Liver (tissue), 9 donors: Measurements from ENCODE around the gene SORBS2. TPM values are rescaled to one million over a fixed set of nuclear protein-coding genes. Genes with fewer than 3 reads are reported as not detected.

ENCODE experiments used
- DNase-seq: peaks from one replicate; pipeline ENCODE4 v3.0.0-alpha.2; 2017; ENCODE audit warnings: low spot score
- H3K27ac ChIP-seq, 2 donors: one replicate each; pipeline ENCODE4 v1.7.0; 2013; ENCODE audit warnings: inconsistent platforms in 2 of 2, low read length in 2 of 2, control low read depth in 1 of 2, low read depth in 1 of 2, mild to moderate bottlenecking in 1 of 2
- H3K27me3 ChIP-seq, 4 donors: one replicate each; pipeline versions ENCODE4 v1.6.1 to v1.7.0; 2013; ENCODE audit warnings: low read length in 3 of 4, inconsistent platforms in 1 of 4, mild to moderate bottlenecking in 1 of 4, moderate library complexity in 1 of 4; ENCODE audit not compliant: control insufficient read depth in 4 of 4, insufficient read depth in 4 of 4
- H3K36me3 ChIP-seq, 4 donors: one replicate each; pipeline versions ENCODE4 v1.6.1 to v1.7.0; 2013; ENCODE audit warnings: low read length in 3 of 4, mild to moderate bottlenecking in 3 of 4, low read depth in 1 of 4, moderate library complexity in 1 of 4; ENCODE audit not compliant: control insufficient read depth in 4 of 4, insufficient read depth in 3 of 4
- H3K4me1 ChIP-seq, 4 donors: one replicate each; pipeline versions ENCODE4 v1.6.1 to v1.7.0; 2013; ENCODE audit warnings: low read length in 3 of 4, mild to moderate bottlenecking in 3 of 4, moderate library complexity in 1 of 4; ENCODE audit not compliant: control insufficient read depth in 4 of 4, insufficient read depth in 4 of 4
- H3K4me3 ChIP-seq, 3 donors: one replicate each; pipeline versions ENCODE4 v1.6.1 to v1.7.0; 2013; ENCODE audit warnings: low read length in 3 of 3, control low read depth in 1 of 3, low read depth in 1 of 3, mild to moderate bottlenecking in 1 of 3
- H3K9ac ChIP-seq, 2 donors: one replicate each; pipeline ENCODE4 v1.7.0; 2013; ENCODE audit warnings: low read length in 2 of 2, mild to moderate bottlenecking in 2 of 2, moderate library complexity in 2 of 2, control low read depth in 1 of 2, low read depth in 1 of 2
- H3K9me3 ChIP-seq, 4 donors: one replicate each; pipeline versions ENCODE4 v1.6.1 to v1.7.0; 2013; ENCODE audit warnings: low read length in 3 of 4; ENCODE audit not compliant: control insufficient read depth in 4 of 4
- ATF3 ChIP-seq: IDR thresholded peaks from 2 replicates; pipeline ENCODE4 v1.6.1; 2016; ENCODE audit warnings: antibody characterized with exemption
- CTCF ChIP-seq: fragments of 150-350 bp; IDR thresholded peaks from 2 replicates; pipeline ENCODE4 v1.5.1; 2017; ENCODE audit warnings: improper control_type of control experiment, low read depth, low read length; ENCODE audit not compliant: missing input control
- EGR1 ChIP-seq, 2 donors: IDR thresholded peaks; 2 replicates each; pipeline ENCODE4 v1.6.1; 2016 to 2018; ENCODE audit warnings: antibody characterized with exemption in 2 of 2, low read depth in 2 of 2
- HNF4A ChIP-seq, 2 donors: conservative IDR thresholded peaks; 2 replicates each; pipeline ENCODE4 v1.6.1; 2016; ENCODE audit warnings: antibody characterized with exemption in 2 of 2, mild to moderate bottlenecking in 2 of 2
- HNF4G ChIP-seq: IDR thresholded peaks from 2 replicates; pipeline ENCODE4 v1.6.1; 2016; ENCODE audit warnings: antibody characterized with exemption
- NR2F2 ChIP-seq: IDR thresholded peaks from 2 replicates; pipeline ENCODE4 v1.6.1; 2016; ENCODE audit warnings: antibody characterized with exemption
- REST ChIP-seq: IDR thresholded peaks from 2 replicates; pipeline ENCODE4 v1.6.1; 2016; ENCODE audit warnings: antibody characterized with exemption, mild to moderate bottlenecking
- SP1 ChIP-seq: IDR thresholded peaks from 2 replicates; pipeline ENCODE4 v1.6.1; 2018; ENCODE audit warnings: antibody characterized with exemption, mild to moderate bottlenecking
- TAF1 ChIP-seq: conservative IDR thresholded peaks from 2 replicates; pipeline ENCODE4 v1.6.1; 2016; ENCODE audit warnings: antibody characterized with exemption, mild to moderate bottlenecking
- YY1 ChIP-seq: IDR thresholded peaks from 2 replicates; pipeline ENCODE4 v1.6.1; 2016; ENCODE audit warnings: antibody characterized with exemption, mild to moderate bottlenecking
- ZBTB33 ChIP-seq: IDR thresholded peaks from 2 replicates; pipeline ENCODE4 v1.6.1; 2016; ENCODE audit warnings: antibody characterized with exemption
- WGBS: extraction: QIAGEN DNeasy Blood & Tissue Kit; methylation state at CpG from one replicate; pipeline ENCODE4 v1.1.7; 2013; 5-methylcytosine and 5-hydroxymethylcytosine counted together
- polyA plus RNA-seq, 2 donors: library from polyadenylated mRNA; stranded (reverse) in 1 of 2; unstranded in 1 of 2; fragments of 200-250 nt in 1 of 2; fragments of >200 nt in 1 of 2; fragmentation: Nextera tagmentation in 1 of 2; extraction: Ambion mirVana in 1 of 2; gene quantifications; one replicate each; pipeline versions ENCODE4 v1.2.1 to v1.2.3, GENCODE V29; 2013 to 2015
- total RNA-seq, 2 donors: library from RNA; depleted of rRNA; stranded (reverse); fragments of >200 nt; gene quantifications; one replicate each; pipeline ENCODE4 v1.2.3, GENCODE V29; 2014
- donor health status: healthy.
- donor health status: healthy.
- donor health status: healthy.
- donor health status: healthy.
- donor health status: healthy.

The SORBS2 gene
- total and polyA plus RNA-seq, 4 donors = 23.3 to 136 (median 59.6) TPM

GRCh38 chr4:185578284-185578683, 233.7 kb downstream of the SORBS2 start (continued):
- TF ChIP-seq REST (no peak), HNF4A (conservative IDR thresholded peaks at IDR 0.05) (no peak)

GRCh38 chr4:185576962-185577950, 234.7 kb downstream of the SORBS2 start:
- 79% methylated on average over 8 of the region's 8 CpGs for WGBS

More at GRCh38 chr4:185576962-185577950, 234.7 kb downstream of the SORBS2 start:
- Histone ChIP-seq H3K9ac (no peak overlapping the region), H3K27me3 (no peaks in the 10 kb centered on the region), H3K36me3 (no peaks in the 10 kb centered on the region), H3K4me1 (no peaks in the 10 kb centered on the region), H3K4me3 (no peak overlapping the region), H3K9me3 (no peaks in the 10 kb centered on the region), H3K27ac (peak overlapping the region; percentile 25 to 38)
- TF ChIP-seq NR2F2 (no peak), HNF4A (conservative IDR thresholded peaks at IDR 0.05) (no peak), HNF4G (no peak), TAF1 (no peak), EGR1 (IDR thresholded peaks at IDR 0.05; ENCODE audit: low read depth in 2 of 2) (no peak), SP1 (peak; percentile 5), ZBTB33 (no peak), CTCF (no peak), ATF3 (no peak), YY1 (peak; percentile 40)
- no peak for DNase-seq
